ENCODE results near the gene MAGEB17. TPM values are rescaled to one million over a fixed set of nuclear protein-coding genes. Genes with fewer than 3 reads are reported as not detected.
A peak's percentile ranks its signal among the peaks of the same experiment; 100 is the strongest.

MAGEB17 gene
- polyA plus RNA-seq, 2 of the 4 experiments (the other 2 are of a cell fraction) = not detected

DNA sequence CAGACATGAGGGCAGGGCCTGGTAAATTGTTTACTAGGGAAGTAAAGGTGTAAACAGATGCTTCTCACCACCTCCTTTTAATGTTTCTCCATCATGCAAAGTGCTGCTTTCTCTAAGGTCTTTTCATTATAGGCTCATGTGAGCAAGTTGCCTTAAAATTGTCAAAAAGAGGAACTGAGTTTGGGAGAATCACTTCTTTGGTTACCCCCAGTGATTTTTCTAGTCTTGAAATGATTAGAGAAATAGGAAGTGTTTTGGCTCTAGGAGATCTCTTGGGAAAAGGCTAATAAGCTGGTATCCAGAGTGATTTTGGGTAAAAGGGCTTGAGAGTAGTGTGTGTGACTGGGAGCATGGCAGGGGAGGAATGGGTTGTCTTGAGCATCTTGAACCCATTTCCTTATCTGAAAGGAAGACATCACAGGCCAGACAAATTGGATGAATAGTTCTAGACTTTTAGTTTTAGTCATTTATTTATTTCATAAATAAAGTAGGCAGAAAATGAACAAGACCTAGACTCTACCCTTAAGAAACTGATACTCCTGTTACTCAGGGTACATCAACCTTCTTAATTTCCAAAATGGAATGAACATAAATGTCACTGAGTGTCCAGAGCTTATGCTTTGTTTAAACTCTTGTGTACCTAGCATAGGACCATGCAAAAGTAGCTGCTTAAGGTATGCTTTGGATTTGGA lies 29.7 kb upstream of the MAGEB17 start:
- peak; percentile 80 for FAIRE-seq
- CTCF ChIA-PET = interaction anchor here (1.0 to 3.0 kb wide), 3 partner anchors 14 to 288 kb away, joined by 4 to 14 read pairs (median 8); partner anchors contain the start of gene GRPR

DNA sequence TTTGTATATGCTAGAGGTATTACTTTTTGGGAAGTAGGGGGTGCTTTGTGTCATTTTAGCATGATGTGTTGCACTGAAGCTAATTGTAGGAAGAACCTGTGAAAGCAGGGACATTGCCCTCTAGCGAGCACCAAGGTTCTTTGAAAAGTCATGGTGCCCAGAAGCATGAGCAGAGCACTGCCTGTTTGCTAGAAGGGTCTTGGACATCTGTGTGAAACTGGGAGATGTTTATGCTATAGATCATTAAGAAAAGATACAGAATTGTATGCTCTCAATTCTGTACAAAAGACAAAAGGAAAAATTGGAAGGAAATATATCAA lies 29.2 kb upstream of the MAGEB17 start:
- ATAC-seq = no peak; a peak in 1 of 6 replicates
- CTCF ChIA-PET = interaction anchor here (1.0 to 3.0 kb wide), 4 partner anchors 15 to 288 kb away, joined by 4 to 14 read pairs (median 6); partner anchors contain the start of gene GRPR
- no peak for FAIRE-seq

More for the DNA sequence above, 29.7 kb upstream of the MAGEB17 start:
- Histone ChIP-seq H3K4me2 (no peak overlapping the region), H3K27ac (no peak overlapping the region), H3K4me1 (no peaks in the 10 kb centered on the region), H3K9me3 (no peaks in the 10 kb centered on the region), H3K4me3 (no peak overlapping the region)
- ATAC-seq (no peak), DNase-seq (ENCODE audit: low read depth in 1 of 2, low spot score in 1 of 2) (no peak)
- POLR2A ChIA-PET = no interaction called here
- TF ChIP-seq, protein P1, sequence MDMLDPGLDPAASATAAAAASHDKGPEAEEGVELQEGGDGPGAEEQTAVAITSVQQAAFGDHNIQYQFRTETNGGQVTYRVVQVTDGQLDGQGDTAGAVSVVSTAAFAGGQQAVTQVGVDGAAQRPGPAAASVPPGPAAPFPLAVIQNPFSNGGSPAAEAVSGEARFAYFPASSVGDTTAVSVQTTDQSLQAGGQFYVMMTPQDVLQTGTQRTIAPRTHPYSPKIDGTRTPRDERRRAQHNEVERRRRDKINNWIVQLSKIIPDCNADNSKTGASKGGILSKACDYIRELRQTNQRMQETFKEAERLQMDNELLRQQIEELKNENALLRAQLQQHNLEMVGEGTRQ (IDR thresholded peaks at IDR 0.05) = no peak
- TF ChIP-seq ZFP36 (IDR thresholded peaks at IDR 0.05; ENCODE audit: borderline replicate concordance, partially characterized antibody) = no peak
- TF ChIP-seq RAD21 (conservative IDR thresholded peaks at IDR 0.05 in 1 of 2, IDR thresholded peaks at IDR 0.05 in 1 of 2) = no peak
- TF ChIP-seq, protein P2, sequence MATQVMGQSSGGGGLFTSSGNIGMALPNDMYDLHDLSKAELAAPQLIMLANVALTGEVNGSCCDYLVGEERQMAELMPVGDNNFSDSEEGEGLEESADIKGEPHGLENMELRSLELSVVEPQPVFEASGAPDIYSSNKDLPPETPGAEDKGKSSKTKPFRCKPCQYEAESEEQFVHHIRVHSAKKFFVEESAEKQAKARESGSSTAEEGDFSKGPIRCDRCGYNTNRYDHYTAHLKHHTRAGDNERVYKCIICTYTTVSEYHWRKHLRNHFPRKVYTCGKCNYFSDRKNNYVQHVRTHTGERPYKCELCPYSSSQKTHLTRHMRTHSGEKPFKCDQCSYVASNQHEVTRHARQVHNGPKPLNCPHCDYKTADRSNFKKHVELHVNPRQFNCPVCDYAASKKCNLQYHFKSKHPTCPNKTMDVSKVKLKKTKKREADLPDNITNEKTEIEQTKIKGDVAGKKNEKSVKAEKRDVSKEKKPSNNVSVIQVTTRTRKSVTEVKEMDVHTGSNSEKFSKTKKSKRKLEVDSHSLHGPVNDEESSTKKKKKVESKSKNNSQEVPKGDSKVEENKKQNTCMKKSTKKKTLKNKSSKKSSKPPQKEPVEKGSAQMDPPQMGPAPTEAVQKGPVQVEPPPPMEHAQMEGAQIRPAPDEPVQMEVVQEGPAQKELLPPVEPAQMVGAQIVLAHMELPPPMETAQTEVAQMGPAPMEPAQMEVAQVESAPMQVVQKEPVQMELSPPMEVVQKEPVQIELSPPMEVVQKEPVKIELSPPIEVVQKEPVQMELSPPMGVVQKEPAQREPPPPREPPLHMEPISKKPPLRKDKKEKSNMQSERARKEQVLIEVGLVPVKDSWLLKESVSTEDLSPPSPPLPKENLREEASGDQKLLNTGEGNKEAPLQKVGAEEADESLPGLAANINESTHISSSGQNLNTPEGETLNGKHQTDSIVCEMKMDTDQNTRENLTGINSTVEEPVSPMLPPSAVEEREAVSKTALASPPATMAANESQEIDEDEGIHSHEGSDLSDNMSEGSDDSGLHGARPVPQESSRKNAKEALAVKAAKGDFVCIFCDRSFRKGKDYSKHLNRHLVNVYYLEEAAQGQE (IDR thresholded peaks at IDR 0.05) = no peak
- TF ChIP-seq ZC3H11A (IDR thresholded peaks at IDR 0.05) = no peak
- TF ChIP-seq BHLHE40 (IDR thresholded peaks at IDR 0.05; ENCODE audit: low read depth, low read length) = no peak
- no peak for TF ChIP-seq CBX8 (IDR thresholded peaks at IDR 0.05)
- TF ChIP-seq, protein P3, sequence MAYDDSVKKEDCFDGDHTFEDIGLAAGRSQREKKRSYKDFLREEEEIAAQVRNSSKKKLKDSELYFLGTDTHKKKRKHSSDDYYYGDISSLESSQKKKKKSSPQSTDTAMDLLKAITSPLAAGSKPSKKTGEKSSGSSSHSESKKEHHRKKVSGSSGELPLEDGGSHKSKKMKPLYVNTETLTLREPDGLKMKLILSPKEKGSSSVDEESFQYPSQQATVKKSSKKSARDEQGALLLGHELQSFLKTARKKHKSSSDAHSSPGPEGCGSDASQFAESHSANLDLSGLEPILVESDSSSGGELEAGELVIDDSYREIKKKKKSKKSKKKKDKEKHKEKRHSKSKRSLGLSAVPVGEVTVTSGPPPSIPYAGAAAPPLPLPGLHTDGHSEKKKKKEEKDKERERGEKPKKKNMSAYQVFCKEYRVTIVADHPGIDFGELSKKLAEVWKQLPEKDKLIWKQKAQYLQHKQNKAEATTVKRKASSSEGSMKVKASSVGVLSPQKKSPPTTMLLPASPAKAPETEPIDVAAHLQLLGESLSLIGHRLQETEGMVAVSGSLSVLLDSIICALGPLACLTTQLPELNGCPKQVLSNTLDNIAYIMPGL (CRISPR knock-in tag; IDR thresholded peaks at IDR 0.05; ENCODE audit: borderline replicate concordance) = no peak

More for the DNA sequence above, 29.2 kb upstream of the MAGEB17 start:
- DNase-seq (ENCODE audit: low read depth in 1 of 2, low spot score in 1 of 2) = peak in 1 of 2 experiments; percentile 27
- POLR2A ChIA-PET = no interaction called here
- TF ChIP-seq KDM1A (IDR thresholded peaks at IDR 0.05; ENCODE audit: low read depth) (no peak), JUN (IDR thresholded peaks at IDR 0.05) (no peak), CHD4 (IDR thresholded peaks at IDR 0.05; ENCODE audit: borderline replicate concordance) (no peak), ZFP36 (IDR thresholded peaks at IDR 0.05; ENCODE audit: borderline replicate concordance, partially characterized antibody) (no peak), ESRRA (IDR thresholded peaks at IDR 0.05; ENCODE audit: borderline replicate concordance, low read length) (no peak), NPAS2 (CRISPR knock-in tag; IDR thresholded peaks at IDR 0.05; ENCODE audit: borderline replicate concordance) (no peak), HEYL (CRISPR knock-in tag; IDR thresholded peaks at IDR 0.05) (no peak), RAD21 (conservative IDR thresholded peaks at IDR 0.05 in 1 of 2, IDR thresholded peaks at IDR 0.05 in 1 of 2) (peak in 1 of 2 experiments; percentile 26; a peak in 1 of 5 replicates), KDM5A (IDR thresholded peaks at IDR 0.05) (no peak), HOXB5 (CRISPR knock-in tag; IDR thresholded peaks at IDR 0.05) (no peak), RFX5 (IDR thresholded peaks at IDR 0.05) (no peak), EHMT2 (IDR thresholded peaks at IDR 0.05; ENCODE audit: low read depth) (no peak), CEBPB (IDR thresholded peaks at IDR 0.05) (no peak), ZSCAN20 (CRISPR knock-in tag; IDR thresholded peaks at IDR 0.05) (no peak), EP300 (IDR thresholded peaks at IDR 0.05) (no peak)
- TF ChIP-seq, protein P4, sequence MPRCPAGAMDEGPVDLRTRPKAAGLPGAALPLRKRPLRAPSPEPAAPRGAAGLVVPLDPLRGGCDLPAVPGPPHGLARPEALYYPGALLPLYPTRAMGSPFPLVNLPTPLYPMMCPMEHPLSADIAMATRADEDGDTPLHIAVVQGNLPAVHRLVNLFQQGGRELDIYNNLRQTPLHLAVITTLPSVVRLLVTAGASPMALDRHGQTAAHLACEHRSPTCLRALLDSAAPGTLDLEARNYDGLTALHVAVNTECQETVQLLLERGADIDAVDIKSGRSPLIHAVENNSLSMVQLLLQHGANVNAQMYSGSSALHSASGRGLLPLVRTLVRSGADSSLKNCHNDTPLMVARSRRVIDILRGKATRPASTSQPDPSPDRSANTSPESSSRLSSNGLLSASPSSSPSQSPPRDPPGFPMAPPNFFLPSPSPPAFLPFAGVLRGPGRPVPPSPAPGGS (IDR thresholded peaks at IDR 0.05) = no peak
- TF ChIP-seq, protein P5, sequence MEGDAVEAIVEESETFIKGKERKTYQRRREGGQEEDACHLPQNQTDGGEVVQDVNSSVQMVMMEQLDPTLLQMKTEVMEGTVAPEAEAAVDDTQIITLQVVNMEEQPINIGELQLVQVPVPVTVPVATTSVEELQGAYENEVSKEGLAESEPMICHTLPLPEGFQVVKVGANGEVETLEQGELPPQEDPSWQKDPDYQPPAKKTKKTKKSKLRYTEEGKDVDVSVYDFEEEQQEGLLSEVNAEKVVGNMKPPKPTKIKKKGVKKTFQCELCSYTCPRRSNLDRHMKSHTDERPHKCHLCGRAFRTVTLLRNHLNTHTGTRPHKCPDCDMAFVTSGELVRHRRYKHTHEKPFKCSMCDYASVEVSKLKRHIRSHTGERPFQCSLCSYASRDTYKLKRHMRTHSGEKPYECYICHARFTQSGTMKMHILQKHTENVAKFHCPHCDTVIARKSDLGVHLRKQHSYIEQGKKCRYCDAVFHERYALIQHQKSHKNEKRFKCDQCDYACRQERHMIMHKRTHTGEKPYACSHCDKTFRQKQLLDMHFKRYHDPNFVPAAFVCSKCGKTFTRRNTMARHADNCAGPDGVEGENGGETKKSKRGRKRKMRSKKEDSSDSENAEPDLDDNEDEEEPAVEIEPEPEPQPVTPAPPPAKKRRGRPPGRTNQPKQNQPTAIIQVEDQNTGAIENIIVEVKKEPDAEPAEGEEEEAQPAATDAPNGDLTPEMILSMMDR (IDR thresholded peaks at IDR 0.05) = peak; percentile 24; the same call in 2 of the 3 replicates
- Histone ChIP-seq H3K27ac (no peak overlapping the region), H3K4me1 (no peaks in the 10 kb centered on the region), H3K4me3 (no peak overlapping the region), H3K9me3 (no peaks in the 10 kb centered on the region), H3K4me2 (no peak overlapping the region)
- WGBS (ENCODE audit: missing lambda C conversion rate) = 29% methylated on average over 1 of the region's 1 CpG

Measured in A549 (cell line).